Activated naive CD8-positive, alpha-beta T cell (primary cell): ENCODE results near the gene FERMT1.
"Not testable (repeated sequence)": the region's sequence is repeated elsewhere in the genome, so short reads cannot be mapped to it uniquely, and the experiment has no call there.

Source experiments
- H3K27ac Mint-ChIP-seq: one replicate; pipeline ENCODE4 v1.8.0; 2021; ENCODE audit warnings: mixed read lengths
- H3K27me3 Mint-ChIP-seq: one replicate; pipeline ENCODE4 v1.8.0; 2021; ENCODE audit warnings: mixed read lengths
- H3K36me3 Mint-ChIP-seq: one replicate; pipeline ENCODE4 v1.8.0; 2021; ENCODE audit warnings: mixed read lengths
- H3K4me1 Mint-ChIP-seq: one replicate; pipeline ENCODE4 v1.8.0; 2021; ENCODE audit warnings: low read depth, mixed read lengths
- H3K4me3 Mint-ChIP-seq: one replicate; pipeline ENCODE4 v1.8.0; 2021; ENCODE audit warnings: mild to moderate bottlenecking, mixed read lengths
- H3K9me3 Mint-ChIP-seq: one replicate; pipeline ENCODE4 v1.8.0; 2021; ENCODE audit warnings: low read depth, mixed read lengths

The FERMT1 gene

GRCh38 chr20:6067763-6068318, 55.0 kb downstream of the FERMT1 start:
- H3K4me3 Mint-ChIP-seq: no peak overlapping the region
- H3K27ac Mint-ChIP-seq: no peak overlapping the region
- no peaks in the 10 kb centered on the region for H3K36me3 Mint-ChIP-seq
- no peaks in the 10 kb centered on the region for H3K4me1 Mint-ChIP-seq
- no peaks in the 10 kb centered on the region for H3K9me3 Mint-ChIP-seq
- no peaks in the 10 kb centered on the region for H3K27me3 Mint-ChIP-seq

GRCh38 chr20:6066582-6066981, 56.2 kb downstream of the FERMT1 start:
- Mint-ChIP-seq H3K27me3 (no peaks in the 10 kb centered on the region), H3K27ac (no peak overlapping the region), H3K36me3 (no peaks in the 10 kb centered on the region), H3K4me3 (no peak overlapping the region), H3K4me1 (no peaks in the 10 kb centered on the region), H3K9me3 (no peaks in the 10 kb centered on the region)

- Mint-ChIP-seq H3K27ac (no peak overlapping the region), H3K36me3 (no peaks in the 10 kb centered on the region), H3K9me3 (no peaks in the 10 kb centered on the region), H3K4me1 (no peaks in the 10 kb centered on the region), H3K4me3 (no peak overlapping the region), H3K27me3 (peaks cover 4% of the 10 kb centered on the region)
These were observed 61.3 kb downstream of the FERMT1 start for GRCh38 chr20:6061544-6061943.

GRCh38 chr20:6060213-6060612, 62.6 kb downstream of the FERMT1 start:
- no peaks in the 10 kb centered on the region for H3K9me3 Mint-ChIP-seq
- no peak overlapping the region for H3K27ac Mint-ChIP-seq
- no peaks in the 10 kb centered on the region for H3K36me3 Mint-ChIP-seq
- H3K4me1 Mint-ChIP-seq: no peaks in the 10 kb centered on the region
- H3K4me3 Mint-ChIP-seq: no peak overlapping the region
- peaks cover 4% of the 10 kb centered on the region for H3K27me3 Mint-ChIP-seq

GRCh38 chr20:6058684-6059295, 64.0 kb downstream of the FERMT1 start:
- Mint-ChIP-seq H3K27ac (no peak overlapping the region), H3K9me3 (no peaks in the 10 kb centered on the region), H3K27me3 (peaks cover 7% of the 10 kb centered on the region), H3K36me3 (no peaks in the 10 kb centered on the region), H3K4me1 (no peaks in the 10 kb centered on the region), H3K4me3 (no peak overlapping the region)

- H3K27ac Mint-ChIP-seq: no peak overlapping the region
- H3K4me1 Mint-ChIP-seq: peaks cover 5% of the 10 kb centered on the region
- H3K4me3 Mint-ChIP-seq: no peak overlapping the region
- H3K9me3 Mint-ChIP-seq: no peaks in the 10 kb centered on the region
- peaks cover 13% of the 10 kb centered on the region for H3K27me3 Mint-ChIP-seq
- H3K36me3 Mint-ChIP-seq: no peaks in the 10 kb centered on the region
These were observed 65.1 kb downstream of the FERMT1 start for GRCh38 chr20:6057691-6058090.

- no peak overlapping the region for H3K4me3 Mint-ChIP-seq
- H3K27ac Mint-ChIP-seq: no peak overlapping the region
- H3K36me3 Mint-ChIP-seq: no peaks in the 10 kb centered on the region
- peaks cover 5% of the 10 kb centered on the region for H3K4me1 Mint-ChIP-seq
- H3K9me3 Mint-ChIP-seq: no peaks in the 10 kb centered on the region
- H3K27me3 Mint-ChIP-seq: peaks cover 13% of the 10 kb centered on the region
These were observed 65.7 kb downstream of the FERMT1 start for GRCh38 chr20:6057139-6057538.

GRCh38 chr20:6055981-6056569, 66.8 kb downstream of the FERMT1 start:
- no peak overlapping the region for H3K27ac Mint-ChIP-seq

GRCh38 chr20:6055161-6055783, 67.6 kb downstream of the FERMT1 start:
- H3K27ac Mint-ChIP-seq: no peak overlapping the region
- H3K9me3 Mint-ChIP-seq: no peaks in the 10 kb centered on the region
- H3K4me3 Mint-ChIP-seq: no peak overlapping the region
- H3K36me3 Mint-ChIP-seq: no peaks in the 10 kb centered on the region
- peaks cover 5% of the 10 kb centered on the region for H3K4me1 Mint-ChIP-seq
- H3K27me3 Mint-ChIP-seq: peaks cover 17% of the 10 kb centered on the region

More at GRCh38 chr20:6055981-6056569, 66.8 kb downstream of the FERMT1 start:
- Mint-ChIP-seq H3K27me3 (peaks cover 13% of the 10 kb centered on the region), H3K4me1 (peaks cover 5% of the 10 kb centered on the region), H3K36me3 (no peaks in the 10 kb centered on the region), H3K9me3 (no peaks in the 10 kb centered on the region), H3K4me3 (no peak overlapping the region)

GRCh38 chr20:6054689-6055051, 68.2 kb downstream of the FERMT1 start:
- H3K4me1 Mint-ChIP-seq, H3K36me3 Mint-ChIP-seq, H3K9me3 Mint-ChIP-seq, H3K27ac Mint-ChIP-seq, H3K4me3 Mint-ChIP-seq: not testable (repeated sequence)
- H3K27me3 Mint-ChIP-seq: peaks cover 18% of the 10 kb centered on the region

GRCh38 chr20:6053776-6054688, 68.8 kb downstream of the FERMT1 start, which contains the start of gene LRRN4:
LRRN4 (minus strand) TSS chr20:6054060; CDS start chr20:6052799, 1,261 bp downstream.
- Mint-ChIP-seq H3K27ac (no peak within 1 kb of the TSS), H3K4me1 (peaks cover 5% of the 10 kb centered on the region), H3K4me3 (peak within 1 kb of the TSS; percentile 48), H3K27me3 (peaks cover 17% of the 10 kb centered on the region), H3K36me3 (no peaks in the 10 kb centered on the region), H3K9me3 (no peaks in the 10 kb centered on the region)

GRCh38 chr20:6053064-6053775, 69.6 kb downstream of the FERMT1 start:
- Mint-ChIP-seq H3K36me3 (no peaks in the 10 kb centered on the region), H3K27ac (no peak overlapping the region), H3K9me3 (no peaks in the 10 kb centered on the region), H3K4me1 (peaks cover 5% of the 10 kb centered on the region), H3K4me3 (peak overlapping the region; percentile 48), H3K27me3 (peaks cover 14% of the 10 kb centered on the region)

- H3K27ac Mint-ChIP-seq: no peak overlapping the region
- peaks cover 2% of the 10 kb centered on the region for H3K36me3 Mint-ChIP-seq
- H3K4me3 Mint-ChIP-seq: peak overlapping the region; percentile 20
- H3K9me3 Mint-ChIP-seq: no peaks in the 10 kb centered on the region
- H3K27me3 Mint-ChIP-seq: peaks cover 14% of the 10 kb centered on the region
- H3K4me1 Mint-ChIP-seq: peaks cover 5% of the 10 kb centered on the region
These were observed 71.3 kb downstream of the FERMT1 start for GRCh38 chr20:6051505-6051904.

- Mint-ChIP-seq H3K9me3 (no peaks in the 10 kb centered on the region), H3K4me1 (peaks cover 5% of the 10 kb centered on the region), H3K27ac (no peak overlapping the region), H3K4me3 (no peak overlapping the region), H3K36me3 (peaks cover 4% of the 10 kb centered on the region), H3K27me3 (peaks cover 11% of the 10 kb centered on the region)
These were observed 74.4 kb downstream of the FERMT1 start for GRCh38 chr20:6048391-6048790.
